ENCODE data around the gene PRKCE.

GRCh38 chr2:45643095-45643494, 8.4 kb upstream of the PRKCE start:
- TF ChIP-seq, protein P1, sequence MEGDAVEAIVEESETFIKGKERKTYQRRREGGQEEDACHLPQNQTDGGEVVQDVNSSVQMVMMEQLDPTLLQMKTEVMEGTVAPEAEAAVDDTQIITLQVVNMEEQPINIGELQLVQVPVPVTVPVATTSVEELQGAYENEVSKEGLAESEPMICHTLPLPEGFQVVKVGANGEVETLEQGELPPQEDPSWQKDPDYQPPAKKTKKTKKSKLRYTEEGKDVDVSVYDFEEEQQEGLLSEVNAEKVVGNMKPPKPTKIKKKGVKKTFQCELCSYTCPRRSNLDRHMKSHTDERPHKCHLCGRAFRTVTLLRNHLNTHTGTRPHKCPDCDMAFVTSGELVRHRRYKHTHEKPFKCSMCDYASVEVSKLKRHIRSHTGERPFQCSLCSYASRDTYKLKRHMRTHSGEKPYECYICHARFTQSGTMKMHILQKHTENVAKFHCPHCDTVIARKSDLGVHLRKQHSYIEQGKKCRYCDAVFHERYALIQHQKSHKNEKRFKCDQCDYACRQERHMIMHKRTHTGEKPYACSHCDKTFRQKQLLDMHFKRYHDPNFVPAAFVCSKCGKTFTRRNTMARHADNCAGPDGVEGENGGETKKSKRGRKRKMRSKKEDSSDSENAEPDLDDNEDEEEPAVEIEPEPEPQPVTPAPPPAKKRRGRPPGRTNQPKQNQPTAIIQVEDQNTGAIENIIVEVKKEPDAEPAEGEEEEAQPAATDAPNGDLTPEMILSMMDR (conservative IDR thresholded peaks at IDR 0.05; ENCODE audit: low read depth in 2 of 2): no peak
- no peak for TF ChIP-seq EZH2 (IDR thresholded peaks at IDR 0.05; ENCODE audit: low read depth, unreplicated experiment)
- no peak for TF ChIP-seq STAT1 (IDR thresholded peaks at IDR 0.05; ENCODE audit: unreplicated experiment)
- no peak for TF ChIP-seq POLR2AphosphoS5 (IDR thresholded peaks at IDR 0.05; ENCODE audit: low read depth)
- TF ChIP-seq EZH2phosphoT487 (IDR thresholded peaks at IDR 0.05; ENCODE audit: unreplicated experiment): no peak
- TF ChIP-seq ZNF114 (CRISPR knock-in tag; IDR thresholded peaks at IDR 0.05): no peak
- no peak for TF ChIP-seq CREB1 (CRISPR knock-in tag; IDR thresholded peaks at IDR 0.05; ENCODE audit: low read depth)
